Measurements from ENCODE around the gene KBTBD4.

GRCh38 chr11:47571357-47571729, 7.4 kb downstream of the KBTBD4 start:
- TF ChIP-seq POLR2A (IDR thresholded peaks at IDR 0.05) (no peak), CTCF (IDR thresholded peaks at IDR 0.05 in 4 of 5, conservative IDR thresholded peaks at IDR 0.05 in 1 of 5) (no peak)
